Neuronal stem cell (in vitro differentiated cells): ENCODE results near the gene VAMP8.
"Not testable (repeated sequence)": the region's sequence is repeated elsewhere in the genome, so short reads cannot be mapped to it uniquely, and the experiment has no call there.

Experiments
- DNase-seq: peaks from one replicate; pipeline ENCODE4 v3.0.0-alpha.2; 2013; ENCODE audit warnings: low spot score
- H2AFZ ChIP-seq: one replicate; pipeline ENCODE4 v1.6.1; 2013; ENCODE audit warnings: mild to moderate bottlenecking, low read length, inconsistent platforms
- H2AK5ac ChIP-seq: 2 replicates; pipeline ENCODE4 v1.6.1; 2013; ENCODE audit warnings: low read depth, mild to moderate bottlenecking, inconsistent platforms, low read length, moderate library complexity, mixed read lengths
- H2BK120ac ChIP-seq: 2 replicates; pipeline ENCODE4 v1.6.1; 2013; ENCODE audit warnings: low read depth, mild to moderate bottlenecking, inconsistent platforms, low read length, moderate library complexity, mixed read lengths
- H2BK12ac ChIP-seq: one replicate; pipeline ENCODE4 v1.6.1; 2013; ENCODE audit warnings: low read length, inconsistent platforms
- H2BK15ac ChIP-seq: 2 replicates; pipeline ENCODE4 v1.6.1; 2013; ENCODE audit warnings: mild to moderate bottlenecking, low read length, inconsistent platforms, mixed read lengths
- H2BK5ac ChIP-seq: one replicate; pipeline ENCODE4 v1.6.1; 2013; ENCODE audit warnings: inconsistent platforms, mild to moderate bottlenecking, low read length, moderate library complexity
- H3K14ac ChIP-seq: one replicate; pipeline ENCODE4 v1.6.1; 2013; ENCODE audit warnings: low read length, inconsistent platforms
- H3K18ac ChIP-seq: 2 replicates; pipeline ENCODE4 v1.6.1; 2013; ENCODE audit warnings: low read length, inconsistent platforms
- H3K23ac ChIP-seq: 2 replicates; pipeline ENCODE4 v1.6.1; 2013; ENCODE audit warnings: low read depth, mild to moderate bottlenecking, mixed read lengths, low read length, inconsistent platforms; ENCODE audit not compliant: poor library complexity
- H3K27ac ChIP-seq: replicated peaks from 3 replicates; pipeline ENCODE4 v1.5.1; 2013; ENCODE audit warnings: low read length, inconsistent platforms
- H3K27me3 ChIP-seq, 3 experiments: 2 replicates each; pipeline ENCODE4 v1.6.1; 2013; ENCODE audit warnings: low read length in 3 of 3, mild to moderate bottlenecking in 2 of 3, inconsistent platforms in 1 of 3, low read depth in 1 of 3, mixed read lengths in 1 of 3, moderate library complexity in 1 of 3; ENCODE audit not compliant: control insufficient read depth in 3 of 3, insufficient read depth in 3 of 3
- H3K36me3 ChIP-seq, 2 donors: replicated peaks in 1 of 2; 2 replicates each; pipeline ENCODE4 v1.6.1; 2013; ENCODE audit warnings: low read length in 2 of 2; ENCODE audit not compliant: control insufficient read depth in 2 of 2, insufficient read depth in 2 of 2
- H3K4ac ChIP-seq: 2 replicates; pipeline ENCODE4 v1.6.1; 2013; ENCODE audit warnings: inconsistent platforms, mild to moderate bottlenecking, low read length, moderate library complexity
- H3K4me1 ChIP-seq, 2 donors: 1 replicate in 1 of 2; 2 replicates in 1 of 2; pipeline ENCODE4 v1.6.1; 2013; ENCODE audit warnings: low read length in 2 of 2, low read depth in 1 of 2; ENCODE audit not compliant: control insufficient read depth in 2 of 2, insufficient read depth in 1 of 2
- H3K4me2 ChIP-seq: one replicate; pipeline ENCODE4 v1.6.1; 2013; ENCODE audit warnings: mild to moderate bottlenecking, low read length, inconsistent platforms; ENCODE audit not compliant: insufficient read depth, poor library complexity, severe bottlenecking
- H3K4me3 ChIP-seq, 2 donors: 2 replicates each; pipeline ENCODE4 v1.5.1; 2013; ENCODE audit warnings: low read length in 2 of 2, mild to moderate bottlenecking in 2 of 2, inconsistent platforms in 1 of 2, moderate library complexity in 1 of 2
- H3K79me1 ChIP-seq: one replicate; pipeline ENCODE4 v1.6.1; 2013; ENCODE audit warnings: low read depth, mild to moderate bottlenecking, inconsistent platforms, low read length, moderate library complexity
- H3K9ac ChIP-seq: one replicate; pipeline ENCODE4 v1.6.1; 2013; ENCODE audit warnings: mild to moderate bottlenecking, low read depth, low read length, inconsistent platforms; ENCODE audit not compliant: poor library complexity
- H3K9me3 ChIP-seq, 2 donors: replicated peaks in 1 of 2; 2 replicates each; pipeline versions ENCODE3 to v1.6.1; 2013; ENCODE audit warnings: low read length in 2 of 2, mild to moderate bottlenecking in 2 of 2, inconsistent platforms in 1 of 2, low read depth in 1 of 2, mixed read lengths in 1 of 2, moderate library complexity in 1 of 2; ENCODE audit not compliant: control insufficient read depth in 2 of 2, insufficient read depth in 1 of 2
- H4K8ac ChIP-seq: one replicate; pipeline ENCODE4 v1.6.1; 2013; ENCODE audit warnings: low read depth, mild to moderate bottlenecking, inconsistent platforms, low read length, moderate library complexity
- H4K91ac ChIP-seq: one replicate; pipeline ENCODE4 v1.6.1; 2013; ENCODE audit warnings: low read length, low read depth, mild to moderate bottlenecking, inconsistent platforms; ENCODE audit not compliant: poor library complexity
- WGBS, 2 donors: extraction: QIAGEN DNeasy Blood & Tissue Kit; methylation state at CpG; one replicate each; pipeline ENCODE4 v1.1.7; 2013; ENCODE audit warnings: missing lambda C conversion rate in 2 of 2, mixed read lengths in 1 of 2; ENCODE audit not compliant: insufficient read length in 2 of 2, insufficient replicate concordance in 1 of 2; ENCODE audit errors: extremely low coverage in 2 of 2; 5-methylcytosine and 5-hydroxymethylcytosine counted together

VAMP8 gene

GRCh38 chr2:85557130-85557529 lies 20.3 kb upstream of the VAMP8 start:
- H2BK15ac ChIP-seq = no peak overlapping the region
- H3K18ac ChIP-seq = no peak overlapping the region
- H3K14ac ChIP-seq = no peak overlapping the region
- no CpG with 5 or more reads among the region's 5 CpGs for WGBS, 2 donors
- no peak overlapping the region for H2BK12ac ChIP-seq
- no peak overlapping the region for H4K8ac ChIP-seq
- peaks cover 0 to 2% of the 10 kb centered on the region in 2 donors for H3K4me1 ChIP-seq
- peaks cover 4% of the 10 kb centered on the region for H3K79me1 ChIP-seq
- H2BK120ac ChIP-seq = no peak overlapping the region
- H3K9ac ChIP-seq = no peak overlapping the region
- no peaks in the 10 kb centered on the region for H3K27me3 ChIP-seq
- H2AK5ac ChIP-seq = no peak overlapping the region
- no peak overlapping the region for H3K4me2 ChIP-seq
- peaks cover 28 to 68% of the 10 kb centered on the region in 2 donors for H3K36me3 ChIP-seq
- no peak overlapping the region for H3K27ac ChIP-seq
- H4K91ac ChIP-seq = no peak overlapping the region
- no peak overlapping the region for H3K4me3 ChIP-seq
- no peak overlapping the region for H2AFZ ChIP-seq
- no peak overlapping the region for H3K23ac ChIP-seq
- no peak overlapping the region for H2BK5ac ChIP-seq
- no peak overlapping the region for H3K4ac ChIP-seq
- no peaks in the 10 kb centered on the region for H3K9me3 ChIP-seq
- DNase-seq = no peak

- no CpG with 5 or more reads among the region's 1 CpG for WGBS, 2 donors
- H3K4ac ChIP-seq = no peak overlapping the region
- H3K4me3 ChIP-seq = no peak overlapping the region
- H3K23ac ChIP-seq = no peak overlapping the region
- no peak overlapping the region for H3K18ac ChIP-seq
- no peaks in the 10 kb centered on the region for H3K9me3 ChIP-seq
- peaks cover 0 to 2% of the 10 kb centered on the region in 2 donors for H3K4me1 ChIP-seq
- no peak overlapping the region for H4K91ac ChIP-seq
- H2AFZ ChIP-seq = no peak overlapping the region
- no peak overlapping the region for H3K4me2 ChIP-seq
- peaks cover 4% of the 10 kb centered on the region for H3K79me1 ChIP-seq
- H3K36me3 ChIP-seq = peaks cover 21 to 58% of the 10 kb centered on the region in 2 donors
- no peak for DNase-seq
- no peak overlapping the region for H3K9ac ChIP-seq
- H3K27ac ChIP-seq = no peak overlapping the region
- H3K27me3 ChIP-seq = no peaks in the 10 kb centered on the region
- H2AK5ac ChIP-seq = no peak overlapping the region
- no peak overlapping the region for H3K14ac ChIP-seq
- no peak overlapping the region for H2BK15ac ChIP-seq
- no peak overlapping the region for H2BK12ac ChIP-seq
- H4K8ac ChIP-seq = no peak overlapping the region
- no peak overlapping the region for H2BK5ac ChIP-seq
- H2BK120ac ChIP-seq = no peak overlapping the region
Measured at GRCh38 chr2:85558160-85558559, 19.2 kb upstream of the VAMP8 start.

GRCh38 chr2:85560403-85560726 lies 17.0 kb upstream of the VAMP8 start:
- Histone ChIP-seq H3K4me3 (peak overlapping the region; percentile 87 to 89), H3K4me2 (peak overlapping the region; percentile 81), H3K36me3 (peaks cover 11 to 38% of the 10 kb centered on the region in 2 donors)
- not testable (repeated sequence) for DNase-seq, H2BK12ac ChIP-seq, H3K79me1 ChIP-seq, H3K23ac ChIP-seq, H4K91ac ChIP-seq, H2AFZ ChIP-seq, H3K14ac ChIP-seq, H3K9ac ChIP-seq, H3K9me3 ChIP-seq, H4K8ac ChIP-seq, H2BK15ac ChIP-seq, H2BK5ac ChIP-seq, H3K27ac ChIP-seq, H3K4ac ChIP-seq, H3K18ac ChIP-seq, H2AK5ac ChIP-seq, H2BK120ac ChIP-seq, H3K4me1 ChIP-seq, H3K27me3 ChIP-seq
- no CpG with 5 or more reads among the region's 12 CpGs for WGBS, 2 donors

- Histone ChIP-seq H3K27ac (no peak overlapping the region), H2BK15ac (no peak overlapping the region), H4K91ac (no peak overlapping the region)
Measured at GRCh38 chr2:85560812-85561279, 16.5 kb upstream of the VAMP8 start.

More at GRCh38 chr2:85560812-85561279, 16.5 kb upstream of the VAMP8 start:
- WGBS, 2 donors = no CpG with 5 or more reads among the region's 14 CpGs
- H3K4me3 ChIP-seq = peak overlapping the region; percentile 87 to 89
- H3K27me3 ChIP-seq = no peaks in the 10 kb centered on the region
- no peak overlapping the region for H2AK5ac ChIP-seq
- no peak overlapping the region for H2BK12ac ChIP-seq
- H3K9ac ChIP-seq = no peak overlapping the region
- H3K36me3 ChIP-seq = peaks cover 11 to 33% of the 10 kb centered on the region in 2 donors
- H4K8ac ChIP-seq = no peak overlapping the region
- no peak overlapping the region for H2BK120ac ChIP-seq
- no peak overlapping the region for H3K14ac ChIP-seq
- H3K18ac ChIP-seq = no peak overlapping the region
- no peak for DNase-seq
- peaks cover 4% of the 10 kb centered on the region for H3K79me1 ChIP-seq
- no peak overlapping the region for H3K23ac ChIP-seq
- peak overlapping the region; percentile 81 for H3K4me2 ChIP-seq
- no peaks in the 10 kb centered on the region for H3K9me3 ChIP-seq
- H2BK5ac ChIP-seq = no peak overlapping the region
- H2AFZ ChIP-seq = peak overlapping the region; percentile 90
- H3K4me1 ChIP-seq = peaks cover 0 to 2% of the 10 kb centered on the region in 2 donors
- H3K4ac ChIP-seq = no peak overlapping the region
